ENCODE results near the gene PLPPR3.

PLPPR3 gene

DNA sequence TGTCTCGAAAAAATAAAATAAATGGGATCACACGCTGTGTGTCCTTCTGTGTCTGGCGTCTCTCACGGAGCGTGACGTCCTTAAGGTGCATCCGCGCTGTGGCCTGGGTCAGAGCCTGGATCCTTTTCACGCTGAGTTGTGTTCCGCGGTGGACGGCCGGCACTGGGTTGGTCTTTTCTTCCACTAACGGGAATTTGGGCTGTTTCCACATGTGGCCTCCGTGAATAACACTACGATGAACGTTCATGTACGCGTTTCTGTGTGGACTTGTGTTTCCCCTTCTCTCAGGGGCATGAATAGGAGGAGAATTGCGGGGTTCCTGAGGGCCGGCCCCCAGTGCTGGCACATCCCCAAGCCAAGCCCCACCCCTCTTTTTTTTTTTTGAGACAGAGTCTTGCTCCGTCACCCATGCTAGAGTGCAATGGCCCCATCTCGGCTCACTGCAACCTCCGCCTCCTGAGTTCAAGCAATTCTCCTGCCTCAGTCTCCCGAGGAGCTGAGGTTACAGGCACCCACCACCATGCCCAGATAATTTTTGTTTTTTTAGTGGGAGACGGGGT lies 30.7 kb downstream of the PLPPR3 start:
- CTCF ChIA-PET: no interaction called here
- no peak for TF ChIP-seq BHLHE40 (IDR thresholded peaks at IDR 0.05; ENCODE audit: borderline replicate concordance)
- TF ChIP-seq CTBP1 (IDR thresholded peaks at IDR 0.05; ENCODE audit: borderline replicate concordance): no peak
- TF ChIP-seq LEF1 (IDR thresholded peaks at IDR 0.05; ENCODE audit: borderline replicate concordance): no peak
- TF ChIP-seq HDGF (IDR thresholded peaks at IDR 0.05; ENCODE audit: borderline replicate concordance): no peak
- TF ChIP-seq FOXK2 (IDR thresholded peaks at IDR 0.05): no peak
- POLR2A ChIA-PET: no interaction called here

DNA sequence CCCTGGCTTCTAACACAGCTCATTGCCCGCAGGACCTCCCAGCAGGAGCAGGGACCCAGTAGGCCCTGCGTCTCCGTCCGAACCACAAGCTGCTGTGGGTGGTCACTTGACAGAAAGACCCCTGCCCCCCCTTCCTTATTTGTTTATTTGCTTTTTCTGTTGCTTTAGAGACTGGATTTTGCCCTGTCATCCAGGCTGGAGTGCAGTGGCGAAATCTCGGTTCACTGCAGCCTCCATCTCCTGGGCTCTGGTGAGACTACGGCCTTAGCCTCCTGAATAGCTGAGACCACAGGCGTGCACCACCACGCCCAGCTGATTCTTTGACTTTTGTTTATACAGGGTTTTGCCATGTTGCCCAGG lies 32.1 kb downstream of the PLPPR3 start:
- ChIA-PET POLR2A (interaction anchor here (1.0 to 1.4 kb wide), 5 partner anchors 9 to 479 kb away, joined by 3 to 8 read pairs (median 4); partner anchors contain the start of genes ABCA7, CIRBP and CNN2), CTCF (interaction anchor here (0.6 to 0.9 kb wide), 2 partner anchors 212 to 227 kb away, joined by 3 to 5 read pairs; no protein-coding TSS in a partner anchor)
- no peak for DNase-seq (ENCODE audit: extremely low spot score)
- TF ChIP-seq FOXM1 (IDR thresholded peaks at IDR 0.05; ENCODE audit: borderline replicate concordance) (no peak), ZNF384 (IDR thresholded peaks at IDR 0.05) (no peak), TARDBP (IDR thresholded peaks at IDR 0.05) (no peak), ELF4 (IDR thresholded peaks at IDR 0.05) (no peak), ARNT (IDR thresholded peaks at IDR 0.05) (no peak), FOXA1 (IDR thresholded peaks at IDR 0.05) (no peak), LEF1 (IDR thresholded peaks at IDR 0.05; ENCODE audit: borderline replicate concordance) (no peak), SUZ12 (IDR thresholded peaks at IDR 0.05) (no peak)

More for the DNA sequence above, 30.7 kb downstream of the PLPPR3 start:
- no peak for DNase-seq (ENCODE audit: extremely low spot score)

DNA sequence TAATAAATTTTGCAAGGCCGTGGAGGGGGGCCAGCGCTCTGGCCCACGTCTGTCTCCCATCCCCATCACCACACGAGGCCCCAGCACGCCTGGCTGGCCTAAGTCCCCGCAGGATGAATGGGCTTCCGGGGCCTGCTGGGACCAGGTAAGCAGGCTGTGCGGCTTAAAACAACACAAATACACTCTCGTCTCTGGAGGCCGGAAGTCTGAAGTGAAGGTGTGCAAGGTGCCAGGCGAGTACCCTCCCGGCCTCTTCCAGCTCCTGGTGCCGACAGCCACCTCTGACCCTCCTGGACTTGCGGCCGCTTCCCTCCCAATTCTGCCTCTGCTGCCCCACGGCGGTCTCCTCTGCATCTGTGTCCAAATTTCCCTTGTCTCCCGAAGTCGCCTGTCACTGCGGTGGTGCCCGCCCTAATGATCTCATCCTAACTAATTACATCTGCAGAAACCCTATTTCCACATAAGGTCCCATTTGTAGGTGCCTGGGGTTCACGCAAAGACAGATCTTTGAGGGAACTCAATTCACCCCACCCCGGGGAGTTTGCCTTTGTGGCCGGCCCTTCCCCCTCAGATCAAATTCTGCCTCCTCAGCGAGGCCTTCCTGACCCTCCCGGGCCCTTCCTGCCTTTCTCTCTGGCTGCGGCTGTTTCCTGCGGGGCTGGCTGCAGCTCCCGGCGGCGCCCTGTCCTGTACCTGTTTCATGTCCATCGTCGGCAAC lies 32.6 kb downstream of the PLPPR3 start:
- POLR2A ChIA-PET: interaction anchor here (1.0 to 1.4 kb wide), 5 partner anchors 10 to 480 kb away, joined by 3 to 8 read pairs (median 4); partner anchors contain the start of genes ABCA7, CIRBP and CNN2
- CTCF ChIA-PET: interaction anchor here (0.6 to 0.9 kb wide), 2 partner anchors 212 to 227 kb away, joined by 3 to 5 read pairs; no protein-coding TSS in a partner anchor
- no peak for TF ChIP-seq ELF4 (IDR thresholded peaks at IDR 0.05)
- TF ChIP-seq ZNF384 (IDR thresholded peaks at IDR 0.05): no peak
- TF ChIP-seq SP1 (IDR thresholded peaks at IDR 0.05): no peak
- no peak for TF ChIP-seq BHLHE40 (IDR thresholded peaks at IDR 0.05; ENCODE audit: borderline replicate concordance)
- no peak; the same call in 1 of the 2 replicates for TF ChIP-seq L3MBTL2 (conservative IDR thresholded peaks at IDR 0.05)
- no peak for TF ChIP-seq LEF1 (IDR thresholded peaks at IDR 0.05; ENCODE audit: borderline replicate concordance)
- no peak for TF ChIP-seq HDGF (IDR thresholded peaks at IDR 0.05; ENCODE audit: borderline replicate concordance)
- TF ChIP-seq TARDBP (IDR thresholded peaks at IDR 0.05): no peak
- TF ChIP-seq NFRKB (IDR thresholded peaks at IDR 0.05): no peak
- no peak for TF ChIP-seq CTBP1 (IDR thresholded peaks at IDR 0.05; ENCODE audit: borderline replicate concordance)
- TF ChIP-seq FOXA1 (IDR thresholded peaks at IDR 0.05): no peak
- no peak for TF ChIP-seq FOXK2 (IDR thresholded peaks at IDR 0.05)
- no peak for TF ChIP-seq ARNT (IDR thresholded peaks at IDR 0.05)
- TF ChIP-seq SUZ12 (IDR thresholded peaks at IDR 0.05): no peak
- TF ChIP-seq FOXM1 (IDR thresholded peaks at IDR 0.05; ENCODE audit: borderline replicate concordance): no peak
- TF ChIP-seq, protein P1, sequence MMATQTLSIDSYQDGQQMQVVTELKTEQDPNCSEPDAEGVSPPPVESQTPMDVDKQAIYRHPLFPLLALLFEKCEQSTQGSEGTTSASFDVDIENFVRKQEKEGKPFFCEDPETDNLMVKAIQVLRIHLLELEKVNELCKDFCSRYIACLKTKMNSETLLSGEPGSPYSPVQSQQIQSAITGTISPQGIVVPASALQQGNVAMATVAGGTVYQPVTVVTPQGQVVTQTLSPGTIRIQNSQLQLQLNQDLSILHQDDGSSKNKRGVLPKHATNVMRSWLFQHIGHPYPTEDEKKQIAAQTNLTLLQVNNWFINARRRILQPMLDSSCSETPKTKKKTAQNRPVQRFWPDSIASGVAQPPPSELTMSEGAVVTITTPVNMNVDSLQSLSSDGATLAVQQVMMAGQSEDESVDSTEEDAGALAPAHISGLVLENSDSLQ (IDR thresholded peaks at IDR 0.05): no peak
- DNase-seq (ENCODE audit: extremely low spot score): no peak

DNA sequence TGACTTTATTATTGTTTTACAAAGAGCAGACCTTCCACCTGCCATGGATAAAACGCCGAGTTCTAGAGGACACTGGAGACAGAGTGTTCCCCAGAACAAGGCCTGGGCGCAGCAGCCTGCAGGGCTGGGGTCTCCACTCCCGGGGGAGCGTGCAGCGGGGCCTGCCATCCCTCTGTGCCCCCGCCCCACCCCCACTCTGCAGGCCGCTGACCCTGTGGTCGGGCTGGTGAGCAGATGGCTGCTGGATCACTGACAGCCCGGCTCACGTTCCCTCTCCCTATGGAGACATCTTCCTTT lies 33.1 kb downstream of the PLPPR3 start:
- no peak for TF ChIP-seq LEF1 (IDR thresholded peaks at IDR 0.05; ENCODE audit: borderline replicate concordance)
- TF ChIP-seq SP1 (IDR thresholded peaks at IDR 0.05): no peak
- TF ChIP-seq TARDBP (IDR thresholded peaks at IDR 0.05): no peak
- TF ChIP-seq CTBP1 (IDR thresholded peaks at IDR 0.05; ENCODE audit: borderline replicate concordance): no peak
- no peak for TF ChIP-seq FOXM1 (IDR thresholded peaks at IDR 0.05; ENCODE audit: borderline replicate concordance)
- no peak for TF ChIP-seq NFRKB (IDR thresholded peaks at IDR 0.05)
- no peak for TF ChIP-seq FOXK2 (IDR thresholded peaks at IDR 0.05)
- TF ChIP-seq L3MBTL2 (conservative IDR thresholded peaks at IDR 0.05): no peak
- TF ChIP-seq BHLHE40 (IDR thresholded peaks at IDR 0.05; ENCODE audit: borderline replicate concordance): no peak
- TF ChIP-seq, protein P1 (IDR thresholded peaks at IDR 0.05): no peak
- no peak for TF ChIP-seq ZNF384 (IDR thresholded peaks at IDR 0.05)
- no peak for TF ChIP-seq SUZ12 (IDR thresholded peaks at IDR 0.05)
- no peak for TF ChIP-seq ARNT (IDR thresholded peaks at IDR 0.05)
- no peak for TF ChIP-seq FOXA1 (IDR thresholded peaks at IDR 0.05)
- CTCF ChIA-PET: interaction anchor here (0.6 kb wide), 1 partner anchor 71 kb away, joined by 3 read pairs; no protein-coding TSS in a partner anchor
- POLR2A ChIA-PET: interaction anchor here (1.0 to 1.4 kb wide), 3 partner anchors 10 to 480 kb away, joined by 3 to 8 read pairs (median 4); partner anchors contain the start of gene CIRBP
- DNase-seq (ENCODE audit: extremely low spot score): no peak

DNA sequence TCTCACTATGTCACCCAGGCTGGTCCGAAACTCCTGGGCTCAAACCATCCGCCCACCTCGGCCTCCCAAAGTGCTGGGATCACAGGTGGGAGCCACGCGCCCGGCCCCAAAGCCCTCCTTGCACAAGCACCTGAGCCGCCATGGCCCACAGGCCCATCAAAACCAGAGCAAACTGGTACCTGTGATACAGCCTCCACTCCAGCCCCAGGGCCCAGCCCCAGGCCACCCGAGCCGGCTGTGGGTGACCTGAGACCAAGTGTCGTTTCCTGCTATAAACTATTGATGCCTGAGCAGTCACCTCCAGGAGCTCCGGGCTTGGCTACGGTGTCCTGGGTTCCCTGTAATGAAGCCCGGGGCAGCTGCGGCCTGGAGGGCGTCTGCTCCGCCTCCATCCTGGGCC lies 34.2 kb downstream of the PLPPR3 start:
- POLR2A ChIA-PET: no interaction called here
- no peak for DNase-seq (ENCODE audit: extremely low spot score)

More for the DNA sequence above, 34.2 kb downstream of the PLPPR3 start:
- TF ChIP-seq BHLHE40 (IDR thresholded peaks at IDR 0.05; ENCODE audit: borderline replicate concordance) (no peak), CTBP1 (IDR thresholded peaks at IDR 0.05; ENCODE audit: borderline replicate concordance) (no peak), FOXM1 (IDR thresholded peaks at IDR 0.05; ENCODE audit: borderline replicate concordance) (no peak), L3MBTL2 (conservative IDR thresholded peaks at IDR 0.05) (no peak), ZNF384 (IDR thresholded peaks at IDR 0.05) (no peak), FOXA1 (IDR thresholded peaks at IDR 0.05) (no peak), HDGF (IDR thresholded peaks at IDR 0.05; ENCODE audit: borderline replicate concordance) (no peak), TARDBP (IDR thresholded peaks at IDR 0.05) (no peak), SUZ12 (IDR thresholded peaks at IDR 0.05) (no peak), ARNT (IDR thresholded peaks at IDR 0.05) (no peak), SP1 (IDR thresholded peaks at IDR 0.05) (no peak), LEF1 (IDR thresholded peaks at IDR 0.05; ENCODE audit: borderline replicate concordance) (no peak), FOXK2 (IDR thresholded peaks at IDR 0.05) (no peak), ELF4 (IDR thresholded peaks at IDR 0.05) (no peak), NFRKB (IDR thresholded peaks at IDR 0.05) (no peak)
- TF ChIP-seq, protein P1 (IDR thresholded peaks at IDR 0.05): no peak
- CTCF ChIA-PET: no interaction called here
